HG02938 (cell line): ENCODE data around the gene SLFN11.
"Not testable (repeated sequence)": the region's sequence is repeated elsewhere in the genome, so short reads cannot be mapped to it uniquely, and the experiment has no call there.

Source experiments
- ATAC-seq: cut with Tn5 transposase; IDR thresholded peaks from one replicate; pipeline ENCODE4 v1.9.1; 2021; ENCODE audit warnings: mild to moderate bottlenecking, moderate library complexity; ENCODE audit not compliant: unreplicated experiment

The SLFN11 gene

GRCh38 chr17:35359398-35359797, 14.0 kb downstream of the SLFN11 start:
- ATAC-seq = no peak

GRCh38 chr17:35352284-35352683, 21.1 kb downstream of the SLFN11 start:
- ATAC-seq = no peak

GRCh38 chr17:35350493-35350892, 22.9 kb downstream of the SLFN11 start:
- ATAC-seq = no peak

- ATAC-seq = no peak
Measured at GRCh38 chr17:35345926-35346771, 27.3 kb downstream of the SLFN11 start.

GRCh38 chr17:35345445-35345925, 27.9 kb downstream of the SLFN11 start:
- no peak for ATAC-seq

- ATAC-seq = no peak
Measured at GRCh38 chr17:35344262-35344661, 29.2 kb downstream of the SLFN11 start.

- ATAC-seq = no peak
Measured at GRCh38 chr17:35342276-35342675, 31.1 kb downstream of the SLFN11 start.

- ATAC-seq = no peak
Measured at GRCh38 chr17:35341411-35341992, 31.9 kb downstream of the SLFN11 start.

- ATAC-seq = no peak
Measured at GRCh38 chr17:35338230-35338629, 35.2 kb downstream of the SLFN11 start.

GRCh38 chr17:35337364-35337763, 36.1 kb downstream of the SLFN11 start:
- ATAC-seq = no peak

GRCh38 chr17:35333578-35333977, 39.8 kb downstream of the SLFN11 start:
- ATAC-seq = not testable (repeated sequence)

GRCh38 chr17:35322749-35323148, 50.7 kb downstream of the SLFN11 start:
- no peak for ATAC-seq

- ATAC-seq = no peak
Measured at GRCh38 chr17:35315971-35316370, 57.5 kb downstream of the SLFN11 start.

GRCh38 chr17:35315283-35315682, 58.1 kb downstream of the SLFN11 start:
- no peak for ATAC-seq

- no peak for ATAC-seq
Measured at GRCh38 chr17:35314415-35315216, 58.8 kb downstream of the SLFN11 start.

- no peak for ATAC-seq
Measured at GRCh38 chr17:35313875-35314409, 59.5 kb downstream of the SLFN11 start.

- ATAC-seq = peak; percentile 76
Measured at GRCh38 chr17:35312790-35313711, 60.4 kb downstream of the SLFN11 start.

- ATAC-seq = no peak
Measured at GRCh38 chr17:35312346-35312745, 61.1 kb downstream of the SLFN11 start.

- ATAC-seq = not testable (repeated sequence)
Measured at GRCh38 chr17:35309345-35309744, 64.1 kb downstream of the SLFN11 start.
